HepG2 (cell line): ENCODE results near the gene GRIN3B.

ENCODE experiments used
- FOXA1 ChIP-seq, 2 experiments: fragments of 450-650 bp in 1 of 2; sonication (generic) in 1 of 2; formaldehyde crosslinking in 1 of 2; IDR thresholded peaks; 2 replicates each; pipeline versions ENCODE4 v1.4.0 to v1.6.1; 2016 to 2020; ENCODE audit warnings: missing genetic modification reagents in 1 of 2
- JUND ChIP-seq: sonication (generic); formaldehyde crosslinking; IDR thresholded peaks from 2 replicates; pipeline ENCODE4 v1.8.0; 2022; ENCODE audit warnings: mild to moderate bottlenecking, missing genetic modification reagents
- POLR2A ChIP-seq, 2 experiments: IDR thresholded peaks; 2 replicates each; pipeline ENCODE4 v1.6.1; 2011; ENCODE audit warnings: low read depth in 2 of 2, low read length in 2 of 2, mild to moderate bottlenecking in 1 of 2, moderate library complexity in 1 of 2; ENCODE audit not compliant: insufficient read depth in 1 of 2
- SMC3 ChIP-seq: IDR thresholded peaks from 2 replicates; pipeline ENCODE4 v1.6.1; 2011; ENCODE audit warnings: low read length, improper control_type of control experiment
- ZNF136 ChIP-seq: sonication (generic); formaldehyde crosslinking; IDR thresholded peaks from 2 replicates; pipeline ENCODE4 v1.8.1; 2022; ENCODE audit warnings: low read depth, mild to moderate bottlenecking, moderate library complexity, missing genetic modification reagents
- ZNF510 ChIP-seq: sonication (generic); formaldehyde crosslinking; IDR thresholded peaks from 2 replicates; pipeline ENCODE4 v1.4.0; 2020; ENCODE audit warnings: low read depth, mild to moderate bottlenecking, missing genetic modification reagents
- TF ChIP-seq, protein P1 (sequence below): sonication (generic); formaldehyde crosslinking; IDR thresholded peaks from 2 replicates; pipeline ENCODE4 v1.5.0; 2020; ENCODE audit warnings: mild to moderate bottlenecking, missing genetic modification reagents, moderate library complexity
- TF ChIP-seq, protein P2 (sequence below): IDR thresholded peaks from 2 replicates; pipeline ENCODE4 v1.6.1; 2012; ENCODE audit warnings: inconsistent platforms
- TF ChIP-seq, protein P3 (sequence below): sonication (generic); formaldehyde crosslinking; IDR thresholded peaks from 2 replicates; pipeline ENCODE4 v1.4.0; 2020; ENCODE audit warnings: missing genetic modification reagents, borderline replicate concordance

DNA sequence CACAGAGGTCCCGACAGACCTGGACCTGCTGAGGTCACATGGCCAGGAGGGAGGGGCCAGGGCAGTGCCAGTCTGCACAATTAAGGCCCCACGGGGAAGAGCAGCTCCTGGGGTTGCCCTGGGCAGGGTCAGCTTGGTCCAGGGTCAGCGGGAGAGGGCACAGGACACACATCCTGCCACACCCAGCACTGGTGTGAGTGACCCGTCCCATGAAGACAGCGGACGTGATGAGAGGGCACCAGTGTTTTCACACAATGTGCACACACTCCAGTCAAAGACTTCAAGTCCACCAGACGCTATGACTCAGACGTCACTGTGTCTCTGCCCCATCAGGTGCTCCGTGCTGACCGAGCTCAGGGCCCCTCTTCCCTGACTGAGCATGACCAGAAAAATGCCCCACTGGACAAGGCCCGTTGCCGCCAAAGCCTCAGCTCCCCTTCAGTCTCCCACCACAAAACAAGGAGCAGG, 16.5 kb downstream of the GRIN3B start:
- no peak for TF ChIP-seq SMC3
- no peak for TF ChIP-seq ZNF136
- TF ChIP-seq, protein P1, sequence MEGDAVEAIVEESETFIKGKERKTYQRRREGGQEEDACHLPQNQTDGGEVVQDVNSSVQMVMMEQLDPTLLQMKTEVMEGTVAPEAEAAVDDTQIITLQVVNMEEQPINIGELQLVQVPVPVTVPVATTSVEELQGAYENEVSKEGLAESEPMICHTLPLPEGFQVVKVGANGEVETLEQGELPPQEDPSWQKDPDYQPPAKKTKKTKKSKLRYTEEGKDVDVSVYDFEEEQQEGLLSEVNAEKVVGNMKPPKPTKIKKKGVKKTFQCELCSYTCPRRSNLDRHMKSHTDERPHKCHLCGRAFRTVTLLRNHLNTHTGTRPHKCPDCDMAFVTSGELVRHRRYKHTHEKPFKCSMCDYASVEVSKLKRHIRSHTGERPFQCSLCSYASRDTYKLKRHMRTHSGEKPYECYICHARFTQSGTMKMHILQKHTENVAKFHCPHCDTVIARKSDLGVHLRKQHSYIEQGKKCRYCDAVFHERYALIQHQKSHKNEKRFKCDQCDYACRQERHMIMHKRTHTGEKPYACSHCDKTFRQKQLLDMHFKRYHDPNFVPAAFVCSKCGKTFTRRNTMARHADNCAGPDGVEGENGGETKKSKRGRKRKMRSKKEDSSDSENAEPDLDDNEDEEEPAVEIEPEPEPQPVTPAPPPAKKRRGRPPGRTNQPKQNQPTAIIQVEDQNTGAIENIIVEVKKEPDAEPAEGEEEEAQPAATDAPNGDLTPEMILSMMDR (CRISPR knock-in tag): no peak
- no peak; a peak in 1 of 4 replicates for TF ChIP-seq POLR2A (IDR thresholded peaks at IDR 0.05; ENCODE audit: insufficient read depth in 1 of 2, low read depth in 2 of 2, low read length in 2 of 2)
- TF ChIP-seq, protein P2, sequence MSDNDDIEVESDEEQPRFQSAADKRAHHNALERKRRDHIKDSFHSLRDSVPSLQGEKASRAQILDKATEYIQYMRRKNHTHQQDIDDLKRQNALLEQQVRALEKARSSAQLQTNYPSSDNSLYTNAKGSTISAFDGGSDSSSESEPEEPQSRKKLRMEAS: no peak
- no peak for TF ChIP-seq ZNF510
- no peak for TF ChIP-seq JUND (CRISPR knock-in tag)
- TF ChIP-seq FOXA1 (IDR thresholded peaks at IDR 0.05): no peak
- no peak for TF ChIP-seq FOXA1 (CRISPR knock-in tag; IDR thresholded peaks at IDR 0.05)
- TF ChIP-seq, protein P3, sequence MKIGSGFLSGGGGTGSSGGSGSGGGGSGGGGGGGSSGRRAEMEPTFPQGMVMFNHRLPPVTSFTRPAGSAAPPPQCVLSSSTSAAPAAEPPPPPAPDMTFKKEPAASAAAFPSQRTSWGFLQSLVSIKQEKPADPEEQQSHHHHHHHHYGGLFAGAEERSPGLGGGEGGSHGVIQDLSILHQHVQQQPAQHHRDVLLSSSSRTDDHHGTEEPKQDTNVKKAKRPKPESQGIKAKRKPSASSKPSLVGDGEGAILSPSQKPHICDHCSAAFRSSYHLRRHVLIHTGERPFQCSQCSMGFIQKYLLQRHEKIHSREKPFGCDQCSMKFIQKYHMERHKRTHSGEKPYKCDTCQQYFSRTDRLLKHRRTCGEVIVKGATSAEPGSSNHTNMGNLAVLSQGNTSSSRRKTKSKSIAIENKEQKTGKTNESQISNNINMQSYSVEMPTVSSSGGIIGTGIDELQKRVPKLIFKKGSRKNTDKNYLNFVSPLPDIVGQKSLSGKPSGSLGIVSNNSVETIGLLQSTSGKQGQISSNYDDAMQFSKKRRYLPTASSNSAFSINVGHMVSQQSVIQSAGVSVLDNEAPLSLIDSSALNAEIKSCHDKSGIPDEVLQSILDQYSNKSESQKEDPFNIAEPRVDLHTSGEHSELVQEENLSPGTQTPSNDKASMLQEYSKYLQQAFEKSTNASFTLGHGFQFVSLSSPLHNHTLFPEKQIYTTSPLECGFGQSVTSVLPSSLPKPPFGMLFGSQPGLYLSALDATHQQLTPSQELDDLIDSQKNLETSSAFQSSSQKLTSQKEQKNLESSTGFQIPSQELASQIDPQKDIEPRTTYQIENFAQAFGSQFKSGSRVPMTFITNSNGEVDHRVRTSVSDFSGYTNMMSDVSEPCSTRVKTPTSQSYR (CRISPR knock-in tag): no peak
